Esophagus squamous epithelium (tissue), 4 donors: ENCODE results near the gene RRAS2.

Experiments
- POLR2A ChIP-seq, 4 donors: fragments of 450-650 bp; IDR thresholded peaks; one replicate each; pipeline ENCODE4 v1.6.1; 2017; ENCODE audit warnings: antibody characterized with exemption in 4 of 4, mild to moderate bottlenecking in 4 of 4, moderate library complexity in 3 of 4
- TF ChIP-seq, protein P1 (sequence below), 6 experiments: fragments of 450-650 bp in 4 of 6; fragments of 200-600 bp in 2 of 6; sonication (generic) in 2 of 6; IDR thresholded peaks; one replicate each; pipeline ENCODE4 v1.5.1; 2016 to 2019; ENCODE audit warnings: antibody characterized with exemption in 6 of 6, mild to moderate bottlenecking in 4 of 6, moderate library complexity in 4 of 6

GRCh38 chr11:14315130-14315529 lies 43.9 kb downstream of the RRAS2 start:
- TF ChIP-seq, protein P1, sequence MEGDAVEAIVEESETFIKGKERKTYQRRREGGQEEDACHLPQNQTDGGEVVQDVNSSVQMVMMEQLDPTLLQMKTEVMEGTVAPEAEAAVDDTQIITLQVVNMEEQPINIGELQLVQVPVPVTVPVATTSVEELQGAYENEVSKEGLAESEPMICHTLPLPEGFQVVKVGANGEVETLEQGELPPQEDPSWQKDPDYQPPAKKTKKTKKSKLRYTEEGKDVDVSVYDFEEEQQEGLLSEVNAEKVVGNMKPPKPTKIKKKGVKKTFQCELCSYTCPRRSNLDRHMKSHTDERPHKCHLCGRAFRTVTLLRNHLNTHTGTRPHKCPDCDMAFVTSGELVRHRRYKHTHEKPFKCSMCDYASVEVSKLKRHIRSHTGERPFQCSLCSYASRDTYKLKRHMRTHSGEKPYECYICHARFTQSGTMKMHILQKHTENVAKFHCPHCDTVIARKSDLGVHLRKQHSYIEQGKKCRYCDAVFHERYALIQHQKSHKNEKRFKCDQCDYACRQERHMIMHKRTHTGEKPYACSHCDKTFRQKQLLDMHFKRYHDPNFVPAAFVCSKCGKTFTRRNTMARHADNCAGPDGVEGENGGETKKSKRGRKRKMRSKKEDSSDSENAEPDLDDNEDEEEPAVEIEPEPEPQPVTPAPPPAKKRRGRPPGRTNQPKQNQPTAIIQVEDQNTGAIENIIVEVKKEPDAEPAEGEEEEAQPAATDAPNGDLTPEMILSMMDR (IDR thresholded peaks at IDR 0.05): no peak
- TF ChIP-seq POLR2A (IDR thresholded peaks at IDR 0.05): no peak
